HG02943 (cell line): ENCODE data around the gene CNR2.
"Not testable (repeated sequence)": the region's sequence is repeated elsewhere in the genome, so short reads cannot be mapped to it uniquely, and the experiment has no call there.

Source experiments
- ATAC-seq: cut with Tn5 transposase; IDR thresholded peaks from one replicate; pipeline ENCODE4 v1.9.1; 2021; ENCODE audit warnings: mild to moderate bottlenecking, low read depth, moderate library complexity; ENCODE audit not compliant: unreplicated experiment

The CNR2 gene

GRCh38 chr1:23913212-23913880, at the start of gene CNR2:
TSS of gene CNR2 (minus strand) at chr1:23913362. CDS start at chr1:23875617, 37,745 bp downstream.
- ATAC-seq = no peak

- no peak for ATAC-seq
These were observed 47.3 kb upstream of the CNR2 start for GRCh38 chr1:23960291-23961020.

- ATAC-seq = peak; percentile 74
These were observed 46.5 kb upstream of the CNR2 start, which contains the start of gene PNRC2 for GRCh38 chr1:23959461-23960290. TSS of gene PNRC2 (plus strand) at chr1:23959828. CDS start at chr1:23961458, 1,630 bp downstream.

- peak; percentile 59 for ATAC-seq
These were observed 45.8 kb upstream of the CNR2 start for GRCh38 chr1:23958810-23959460.

- not testable (repeated sequence) for ATAC-seq
These were observed 45.1 kb upstream of the CNR2 start for GRCh38 chr1:23958040-23958809.

- no peak for ATAC-seq
These were observed 43.9 kb upstream of the CNR2 start for GRCh38 chr1:23957096-23957495.

GRCh38 chr1:23953020-23953419, 39.9 kb upstream of the CNR2 start:
- ATAC-seq = no peak

- ATAC-seq = no peak
These were observed 34.2 kb upstream of the CNR2 start for GRCh38 chr1:23947366-23947765.

GRCh38 chr1:23936481-23937176, 23.5 kb upstream of the CNR2 start:
- ATAC-seq = no peak

- ATAC-seq = no peak
These were observed 18.3 kb upstream of the CNR2 start for GRCh38 chr1:23931491-23931880.

- no peak for ATAC-seq
These were observed 17.8 kb upstream of the CNR2 start for GRCh38 chr1:23930861-23931490.

- ATAC-seq = no peak
These were observed 17.1 kb upstream of the CNR2 start for GRCh38 chr1:23930270-23930669.

GRCh38 chr1:23928789-23929188, 15.6 kb upstream of the CNR2 start:
- no peak for ATAC-seq

GRCh38 chr1:23927097-23927496, 13.9 kb upstream of the CNR2 start:
- ATAC-seq = no peak

GRCh38 chr1:23925279-23925678, 12.1 kb upstream of the CNR2 start:
- no peak for ATAC-seq

GRCh38 chr1:23924601-23925000, 11.4 kb upstream of the CNR2 start:
- no peak for ATAC-seq

- no peak for ATAC-seq
These were observed 10.7 kb upstream of the CNR2 start for GRCh38 chr1:23923592-23924499.
